Measurements from ENCODE around the gene NTM. TPM values are rescaled to one million over a fixed set of nuclear protein-coding genes. Genes with fewer than 3 reads are reported as not detected.

The NTM gene
- total and polyA plus RNA-seq, 2 experiments from 2014 or later, result 1.1 to 1.7 TPM

GRCh38 chr11:131859538-131860210, 489.3 kb downstream of the NTM start:
- H3K27ac ChIP-seq, result no peak overlapping the region

GRCh38 chr11:131864228-131864627, 493.8 kb downstream of the NTM start:
- no peak overlapping the region for H3K4me3 ChIP-seq
- no peaks in the 10 kb centered on the region for H3K9me3 ChIP-seq (ENCODE audit: low read depth)
- no peak for DNase-seq (ENCODE audit: low read depth in 1 of 2, low spot score in 1 of 2)
- no peak for TF ChIP-seq CTCF (IDR thresholded peaks at IDR 0.05; ENCODE audit: low read depth, low read length)
- no peak overlapping the region for H3K27ac ChIP-seq
- no peaks in the 10 kb centered on the region for H3K4me1 ChIP-seq (ENCODE audit: low read depth)
- H3K36me3 ChIP-seq, result no peaks in the 10 kb centered on the region
- H3K27me3 ChIP-seq, result peaks cover 3% of the 10 kb centered on the region

More at GRCh38 chr11:131859538-131860210, 489.3 kb downstream of the NTM start:
- Histone ChIP-seq H3K36me3 (no peaks in the 10 kb centered on the region), H3K27me3 (peaks cover 31% of the 10 kb centered on the region), H3K4me1 (ENCODE audit: low read depth) (no peaks in the 10 kb centered on the region), H3K4me3 (no peak overlapping the region), H3K9me3 (ENCODE audit: low read depth) (no peaks in the 10 kb centered on the region)
- TF ChIP-seq CTCF (IDR thresholded peaks at IDR 0.05; ENCODE audit: low read depth, low read length), result no peak
- DNase-seq (ENCODE audit: low read depth in 1 of 2, low spot score in 1 of 2), result peak in 1 of 2 donors; percentile 71

GRCh38 chr11:131865860-131866259, 495.4 kb downstream of the NTM start:
- Histone ChIP-seq H3K36me3 (no peaks in the 10 kb centered on the region), H3K27ac (no peak overlapping the region), H3K4me1 (ENCODE audit: low read depth) (no peaks in the 10 kb centered on the region), H3K9me3 (ENCODE audit: low read depth) (no peaks in the 10 kb centered on the region), H3K27me3 (peaks cover 8% of the 10 kb centered on the region), H3K4me3 (no peak overlapping the region)
- no peak for DNase-seq (ENCODE audit: low read depth in 1 of 2, low spot score in 1 of 2)
- no peak for TF ChIP-seq CTCF (IDR thresholded peaks at IDR 0.05; ENCODE audit: low read depth, low read length)

GRCh38 chr11:131866535-131867400, 496.4 kb downstream of the NTM start:
- H3K36me3 ChIP-seq, result no peaks in the 10 kb centered on the region
- no peak overlapping the region for H3K4me3 ChIP-seq
- H3K9me3 ChIP-seq (ENCODE audit: low read depth), result no peaks in the 10 kb centered on the region
- H3K27ac ChIP-seq, result no peak overlapping the region
- no peak for DNase-seq (ENCODE audit: low read depth in 1 of 2, low spot score in 1 of 2)
- TF ChIP-seq CTCF (IDR thresholded peaks at IDR 0.05; ENCODE audit: low read depth, low read length), result no peak
- H3K27me3 ChIP-seq, result peaks cover 13% of the 10 kb centered on the region
- H3K4me1 ChIP-seq (ENCODE audit: low read depth), result no peaks in the 10 kb centered on the region

- Histone ChIP-seq H3K4me3 (no peak overlapping the region), H3K4me1 (ENCODE audit: low read depth) (no peaks in the 10 kb centered on the region), H3K27me3 (peaks cover 20% of the 10 kb centered on the region), H3K36me3 (no peaks in the 10 kb centered on the region), H3K27ac (no peak overlapping the region), H3K9me3 (ENCODE audit: low read depth) (no peaks in the 10 kb centered on the region)
- DNase-seq (ENCODE audit: low read depth in 1 of 2, low spot score in 1 of 2), result peak; percentile 66 to 92
- TF ChIP-seq CTCF (IDR thresholded peaks at IDR 0.05; ENCODE audit: low read depth, low read length), result peak; percentile 93
Measured at GRCh38 chr11:131867457-131868257, 497.2 kb downstream of the NTM start.
